ENCODE measurements around the gene B4GALT3.

GRCh38 chr1:161225178-161225533 lies 47.8 kb upstream of the B4GALT3 start:
- no peak for TF ChIP-seq CTCF (IDR thresholded peaks at IDR 0.05; ENCODE audit: poor library complexity, severe bottlenecking)
- no peak for TF ChIP-seq POLR2AphosphoS5 (IDR thresholded peaks at IDR 0.05)
- no peak for TF ChIP-seq EP300 (conservative IDR thresholded peaks at IDR 0.05; ENCODE audit: poor library complexity, severe bottlenecking)
- no peak for TF ChIP-seq EZH2 (IDR thresholded peaks at IDR 0.05; ENCODE audit: borderline replicate concordance, insufficient read depth, low read length, poor library complexity, severe bottlenecking)
- TF ChIP-seq TAF1 (IDR thresholded peaks at IDR 0.05; ENCODE audit: low read depth), result no peak
